Peyer's patch (tissue), 4 donors: Measurements from ENCODE around the gene TMEM17. TPM values are rescaled to one million over a fixed set of nuclear protein-coding genes. Genes with fewer than 3 reads are reported as not detected.

Experiments used
- DNase-seq, 3 donors: peaks; one replicate each; pipeline ENCODE4 v3.0.0-alpha.2; 2017 to 2019
- H3K27ac ChIP-seq, 4 donors: fragments of 200-600 bp; sonication (generic); one replicate each; pipeline ENCODE4 v1.5.1; 2016 to 2019
- H3K27me3 ChIP-seq, 2 donors: fragments of 200-600 bp; sonication (generic); one replicate each; pipeline ENCODE4 v1.5.1; 2019
- H3K36me3 ChIP-seq, 3 donors: fragments of 200-600 bp; sonication (generic); one replicate each; pipeline ENCODE4 v1.5.1; 2016 to 2019
- H3K4me1 ChIP-seq, 4 donors: fragments of 200-600 bp; sonication (generic); one replicate each; pipeline ENCODE4 v1.5.1; 2016 to 2019
- H3K4me3 ChIP-seq, 4 donors: fragments of 200-600 bp; sonication (generic); 1 replicate in 3 of 4; 2 replicates in 1 of 4; pipeline ENCODE4 v1.5.1; 2016 to 2019; ENCODE audit warnings: mild to moderate bottlenecking in 1 of 4
- H3K9me3 ChIP-seq, 4 donors: fragments of 200-600 bp; sonication (generic); one replicate each; pipeline ENCODE4 v1.5.1; 2016 to 2019; ENCODE audit warnings: mild to moderate bottlenecking in 1 of 4
- POLR2A ChIP-seq, 2 donors: fragments of 450-650 bp; IDR thresholded peaks; one replicate each; pipeline ENCODE4 v1.5.1; 2017; ENCODE audit warnings: antibody characterized with exemption in 2 of 2, mild to moderate bottlenecking in 2 of 2, moderate library complexity in 2 of 2
- total RNA-seq, 4 donors: library from RNA; depleted of rRNA; stranded (reverse); fragments of >200 nt; gene quantifications; one replicate each; pipeline ENCODE4 v1.1.0, GENCODE V29; 2016
- TF ChIP-seq, protein P1 (sequence below), 6 experiments: fragments of 450-650 bp in 4 of 6; fragments of 200-600 bp in 2 of 6; sonication (generic) in 1 of 6; IDR thresholded peaks; one replicate each; pipeline ENCODE4 v1.5.1; 2017 to 2019; ENCODE audit warnings: antibody characterized with exemption in 6 of 6, mild to moderate bottlenecking in 3 of 6, moderate library complexity in 1 of 6

The TMEM17 gene
- total RNA-seq, 4 donors from 2014 or later = 0.67 to 1.8 TPM; not detected in 2

DNA sequence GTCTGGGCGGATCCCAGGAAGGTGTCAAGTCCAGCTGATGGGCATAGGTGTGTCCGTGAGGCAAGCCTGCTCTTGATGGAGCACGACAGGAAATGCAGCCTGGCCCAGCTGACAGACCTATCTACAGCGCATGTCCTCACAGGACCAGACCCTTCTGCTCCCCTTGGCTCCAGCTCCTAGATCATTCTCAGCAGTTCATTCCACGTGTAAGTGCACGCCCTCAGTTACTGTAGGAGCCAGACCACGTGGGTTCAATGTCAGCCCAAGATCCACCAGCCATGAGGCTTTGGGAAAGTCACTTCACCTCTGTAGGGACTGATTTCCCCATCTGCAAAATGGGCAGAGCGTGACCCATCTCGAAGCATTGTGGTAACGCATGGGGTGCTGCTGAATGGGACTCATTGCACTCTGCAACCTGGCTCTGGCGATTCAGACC is 47.8 kb downstream of the TMEM17 start:
- no peak overlapping the region for H3K27ac ChIP-seq
- no peak for TF ChIP-seq POLR2A (IDR thresholded peaks at IDR 0.05)
- TF ChIP-seq, protein P1, sequence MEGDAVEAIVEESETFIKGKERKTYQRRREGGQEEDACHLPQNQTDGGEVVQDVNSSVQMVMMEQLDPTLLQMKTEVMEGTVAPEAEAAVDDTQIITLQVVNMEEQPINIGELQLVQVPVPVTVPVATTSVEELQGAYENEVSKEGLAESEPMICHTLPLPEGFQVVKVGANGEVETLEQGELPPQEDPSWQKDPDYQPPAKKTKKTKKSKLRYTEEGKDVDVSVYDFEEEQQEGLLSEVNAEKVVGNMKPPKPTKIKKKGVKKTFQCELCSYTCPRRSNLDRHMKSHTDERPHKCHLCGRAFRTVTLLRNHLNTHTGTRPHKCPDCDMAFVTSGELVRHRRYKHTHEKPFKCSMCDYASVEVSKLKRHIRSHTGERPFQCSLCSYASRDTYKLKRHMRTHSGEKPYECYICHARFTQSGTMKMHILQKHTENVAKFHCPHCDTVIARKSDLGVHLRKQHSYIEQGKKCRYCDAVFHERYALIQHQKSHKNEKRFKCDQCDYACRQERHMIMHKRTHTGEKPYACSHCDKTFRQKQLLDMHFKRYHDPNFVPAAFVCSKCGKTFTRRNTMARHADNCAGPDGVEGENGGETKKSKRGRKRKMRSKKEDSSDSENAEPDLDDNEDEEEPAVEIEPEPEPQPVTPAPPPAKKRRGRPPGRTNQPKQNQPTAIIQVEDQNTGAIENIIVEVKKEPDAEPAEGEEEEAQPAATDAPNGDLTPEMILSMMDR (IDR thresholded peaks at IDR 0.05) = no peak
- DNase-seq = no peak
- H3K9me3 ChIP-seq = no peaks in the 10 kb centered on the region
- H3K4me3 ChIP-seq = no peak overlapping the region
- H3K4me1 ChIP-seq = peaks cover 0 to 6% (median 2%) of the 10 kb centered on the region in 4 donors
- H3K27me3 ChIP-seq = no peaks in the 10 kb centered on the region
- no peaks in the 10 kb centered on the region for H3K36me3 ChIP-seq

DNA sequence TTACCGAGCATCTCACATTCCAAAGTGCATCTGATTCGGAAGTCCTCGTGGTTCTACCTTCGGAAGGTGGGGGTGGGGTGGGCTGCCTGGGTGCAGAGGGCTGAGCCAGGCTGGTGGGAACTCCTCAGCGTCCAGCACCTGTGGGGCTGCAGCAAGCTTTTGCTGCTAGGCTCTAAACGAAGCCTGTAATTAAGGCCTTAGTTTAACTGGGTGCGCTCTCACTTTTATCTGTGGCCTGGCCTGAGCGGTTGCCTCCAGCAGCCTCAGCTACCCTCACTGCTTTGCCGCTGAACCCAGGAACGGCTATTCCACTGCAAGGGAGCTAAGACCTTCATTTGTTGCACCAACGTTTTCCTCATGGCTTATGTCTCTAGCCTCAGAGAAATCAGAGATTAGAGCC is 48.4 kb downstream of the TMEM17 start:
- DNase-seq = no peak
- H3K27me3 ChIP-seq = no peaks in the 10 kb centered on the region

DNA sequence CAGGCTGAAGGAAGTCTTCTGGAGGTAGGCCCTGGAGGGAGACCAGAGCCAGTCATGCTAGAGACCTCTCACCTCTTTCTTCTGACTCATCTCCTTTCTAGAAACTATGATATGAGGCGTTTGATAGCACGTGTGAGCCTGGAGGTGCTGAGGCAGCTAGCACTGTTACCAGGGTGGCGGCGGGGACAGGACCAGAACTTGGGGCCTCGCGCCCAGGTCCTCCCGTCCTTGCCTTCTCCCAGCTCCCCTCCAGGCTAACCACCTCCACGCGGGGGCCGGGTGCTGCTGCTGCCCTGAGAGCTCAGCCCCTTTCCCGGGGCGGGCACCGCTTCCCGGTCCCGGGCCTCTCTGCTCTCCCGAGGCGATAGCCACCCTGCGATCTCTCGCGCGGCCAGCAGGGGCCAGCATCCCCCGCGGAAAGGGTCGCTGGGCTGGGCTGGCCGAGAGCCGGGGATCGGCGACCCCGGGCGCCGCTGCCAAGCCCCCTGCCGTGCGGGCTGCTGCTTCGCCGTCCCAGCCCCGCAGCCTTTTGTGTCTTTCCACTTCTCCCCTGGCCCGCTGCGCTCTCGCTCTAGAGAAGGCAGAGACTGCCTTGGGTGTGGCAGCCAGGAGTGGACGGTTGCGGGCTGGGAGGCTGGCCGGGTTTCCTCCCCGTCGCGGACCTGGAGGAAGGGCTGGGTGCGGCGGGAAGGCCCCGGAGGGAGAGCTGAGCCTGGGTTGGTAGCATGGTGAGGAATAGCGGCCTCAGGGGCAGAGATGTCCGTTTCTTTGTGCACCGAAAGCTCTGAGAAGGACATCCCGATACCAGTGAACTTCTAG is 49.1 kb downstream of the TMEM17 start:
- Histone ChIP-seq H3K27me3 (no peaks in the 10 kb centered on the region), H3K36me3 (no peaks in the 10 kb centered on the region), H3K4me1 (peaks cover 0 to 6% (median 3%) of the 10 kb centered on the region in 4 donors), H3K4me3 (peak overlapping the region; percentile 50 to 77 (median 60)), H3K9me3 (no peaks in the 10 kb centered on the region), H3K27ac (peak overlapping the region; percentile 54 to 75 (median 68))
- peak in 1 of 2 donors; percentile 18 for TF ChIP-seq POLR2A (IDR thresholded peaks at IDR 0.05)
- TF ChIP-seq, protein P1 (IDR thresholded peaks at IDR 0.05) = peak; percentile 76 to 99 (median 94)
- DNase-seq = peak; percentile 41 to 87 (median 81)

More for the DNA sequence above, 48.4 kb downstream of the TMEM17 start:
- peaks cover 0 to 6% (median 2%) of the 10 kb centered on the region in 4 donors for H3K4me1 ChIP-seq
- peak overlapping the region in 3 of 4 donors; percentile 62 to 75 (median 75) for H3K27ac ChIP-seq
- H3K36me3 ChIP-seq = no peaks in the 10 kb centered on the region
- TF ChIP-seq, protein P1 (IDR thresholded peaks at IDR 0.05) = no peak
- no peak for TF ChIP-seq POLR2A (IDR thresholded peaks at IDR 0.05)
- H3K9me3 ChIP-seq = no peaks in the 10 kb centered on the region
- H3K4me3 ChIP-seq = peak overlapping the region; percentile 50 to 77 (median 60)

DNA sequence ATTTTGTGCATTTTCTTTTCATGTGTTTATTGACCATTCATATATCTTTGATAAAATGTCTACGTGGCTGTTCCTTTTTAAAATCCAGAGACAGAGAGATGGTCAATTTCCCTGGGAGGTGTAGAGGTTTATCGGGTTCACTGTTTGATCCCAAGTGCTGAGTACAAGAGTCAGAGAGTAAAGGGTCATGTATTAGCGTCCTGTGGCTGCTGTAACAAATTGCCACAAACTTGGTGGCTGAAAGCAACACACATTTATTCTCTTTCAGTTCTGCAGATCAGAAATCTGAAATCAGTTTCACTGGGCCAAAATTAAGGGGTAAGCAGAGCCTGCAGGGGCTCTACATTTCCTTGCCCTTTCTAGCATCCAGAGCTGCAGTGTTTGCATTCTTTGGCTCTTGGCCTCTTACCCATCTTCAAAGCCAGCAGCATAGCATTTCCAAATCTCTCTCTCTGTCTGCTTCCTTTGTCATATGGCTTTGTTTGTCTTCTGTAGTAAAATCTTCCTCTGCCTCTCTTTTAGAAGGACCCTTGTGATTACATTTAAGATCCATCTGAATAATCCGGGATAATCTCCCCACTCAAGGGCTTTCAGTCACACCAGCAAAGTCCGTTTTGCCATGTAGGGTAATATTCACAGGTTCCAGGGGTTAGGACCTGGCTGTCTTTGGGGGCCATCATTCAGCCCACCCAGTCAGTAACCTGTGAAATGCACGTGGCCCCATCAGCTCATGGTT is 49.9 kb downstream of the TMEM17 start:
- Histone ChIP-seq H3K36me3 (no peaks in the 10 kb centered on the region), H3K4me3 (no peak overlapping the region), H3K9me3 (no peaks in the 10 kb centered on the region), H3K4me1 (peaks cover 0 to 7% (median 5%) of the 10 kb centered on the region in 4 donors), H3K27me3 (no peaks in the 10 kb centered on the region), H3K27ac (peak overlapping the region in 1 of 4 donors; percentile 75)
- no peak for DNase-seq
- TF ChIP-seq, protein P1 (IDR thresholded peaks at IDR 0.05) = no peak
- TF ChIP-seq POLR2A (IDR thresholded peaks at IDR 0.05) = no peak

DNA sequence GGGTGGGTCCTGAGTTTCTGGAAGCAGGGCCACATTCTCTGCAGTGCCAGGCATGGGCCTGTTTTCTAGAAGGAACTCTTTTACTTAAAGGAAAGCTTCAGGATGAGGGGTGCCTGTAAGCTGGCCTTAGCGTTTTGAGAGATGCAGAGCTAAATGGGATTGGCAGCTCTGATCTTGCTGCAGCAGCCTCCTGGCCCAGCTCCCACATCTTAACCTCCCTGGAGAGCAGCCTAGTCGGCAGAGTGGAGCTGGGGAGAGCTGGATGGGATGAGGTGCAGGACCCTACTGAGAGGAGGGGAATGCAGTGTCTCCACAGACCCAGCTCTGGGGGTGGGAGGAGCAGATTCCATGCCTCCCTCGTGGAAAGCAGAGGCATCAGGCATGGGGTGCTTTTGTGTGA is 52.0 kb downstream of the TMEM17 start:
- Histone ChIP-seq H3K4me1 (peaks cover 0 to 9% (median 5%) of the 10 kb centered on the region in 4 donors), H3K27ac (no peak overlapping the region), H3K9me3 (no peaks in the 10 kb centered on the region), H3K27me3 (no peaks in the 10 kb centered on the region), H3K4me3 (no peak overlapping the region), H3K36me3 (no peaks in the 10 kb centered on the region)
- TF ChIP-seq, protein P1 (IDR thresholded peaks at IDR 0.05) = no peak
- TF ChIP-seq POLR2A (IDR thresholded peaks at IDR 0.05) = no peak
- DNase-seq = no peak
